Measurements from ENCODE around the gene CNIH3.
"Not testable (repeated sequence)": the region's sequence is repeated elsewhere in the genome, so short reads cannot be mapped to it uniquely, and the experiment has no call there.

CNIH3 gene

GRCh38 chr1:224683936-224684335 lies 67.8 kb downstream of the CNIH3 start:
- H3K79me2 ChIP-seq: no peaks in the 10 kb centered on the region
- no peak for TF ChIP-seq CTCF (IDR thresholded peaks at IDR 0.05)
- H3K9me3 ChIP-seq (ENCODE audit: control insufficient read depth, low read length): no peaks in the 10 kb centered on the region
- H3K4me1 ChIP-seq: no peaks in the 10 kb centered on the region
- H3K27me3 ChIP-seq (ENCODE audit: control insufficient read depth, insufficient read depth, low read length): no peaks in the 10 kb centered on the region
- no peak overlapping the region for H3K27ac ChIP-seq
- H3K4me2 ChIP-seq (ENCODE audit: low read length): no peak overlapping the region
- H2AFZ ChIP-seq: no peak overlapping the region
- H3K36me3 ChIP-seq (ENCODE audit: control insufficient read depth, insufficient read depth, low read length): no peaks in the 10 kb centered on the region
- no peak overlapping the region for H3K9ac ChIP-seq
- H3K4me3 ChIP-seq (ENCODE audit: low read depth, low read length): no peak overlapping the region

DNA sequence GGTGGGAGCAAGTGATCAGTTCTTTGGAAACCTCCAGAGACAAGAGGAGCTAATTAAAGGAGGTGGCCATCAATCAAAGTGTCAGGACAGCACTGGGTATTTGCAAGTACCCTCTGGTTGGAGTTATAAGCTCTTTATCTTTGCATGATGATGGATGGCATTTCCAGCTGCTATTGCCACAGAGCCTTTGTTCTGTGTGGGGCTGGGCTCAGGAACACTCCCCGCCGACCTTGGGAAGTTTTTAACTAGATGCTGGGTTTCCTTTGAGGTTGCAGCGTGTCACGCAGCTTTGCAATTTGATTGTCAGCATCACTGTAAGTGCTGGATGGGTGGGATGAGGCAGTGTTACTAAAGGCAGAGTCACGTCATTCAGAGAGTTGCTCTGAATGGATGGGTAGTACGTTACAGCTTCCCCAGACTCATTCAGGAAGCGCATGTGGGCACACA lies 68.9 kb downstream of the CNIH3 start:
- H3K79me2 ChIP-seq: no peaks in the 10 kb centered on the region
- H3K27me3 ChIP-seq (ENCODE audit: control insufficient read depth, insufficient read depth, low read length): no peaks in the 10 kb centered on the region
- H3K36me3 ChIP-seq (ENCODE audit: control insufficient read depth, insufficient read depth, low read length): no peaks in the 10 kb centered on the region
- no peak for TF ChIP-seq CTCF (IDR thresholded peaks at IDR 0.05)
- no peak overlapping the region for H3K27ac ChIP-seq
- no peak overlapping the region for H3K4me2 ChIP-seq (ENCODE audit: low read length)
- H3K9ac ChIP-seq: no peak overlapping the region
- no peak overlapping the region for H3K4me3 ChIP-seq (ENCODE audit: low read depth, low read length)
- H3K9me3 ChIP-seq (ENCODE audit: control insufficient read depth, low read length): no peaks in the 10 kb centered on the region
- no peaks in the 10 kb centered on the region for H3K4me1 ChIP-seq
- H2AFZ ChIP-seq: no peak overlapping the region

DNA sequence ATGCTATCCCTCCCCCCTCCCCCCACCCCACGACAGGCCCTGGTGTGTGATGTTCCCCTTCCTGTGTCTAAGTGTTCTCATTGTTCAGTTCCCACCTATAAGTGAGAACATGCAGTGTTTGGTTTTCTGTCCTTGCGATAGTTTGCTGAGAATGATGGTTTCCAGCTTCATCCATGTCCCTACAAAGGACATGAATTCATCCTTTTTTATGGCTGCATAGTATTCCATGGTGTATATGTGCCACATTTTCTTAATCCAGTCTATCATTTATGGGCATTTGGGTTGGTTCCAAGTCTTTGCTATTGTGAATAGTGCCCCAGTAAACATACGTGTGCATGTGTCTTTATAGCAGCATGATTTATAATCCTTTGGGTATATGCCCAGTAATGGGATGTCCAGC lies 70.0 kb downstream of the CNIH3 start:
- H2AFZ ChIP-seq; H3K4me1 ChIP-seq; H3K27me3 ChIP-seq (ENCODE audit: control insufficient read depth, insufficient read depth, low read length); H3K9me3 ChIP-seq (ENCODE audit: control insufficient read depth, low read length); H3K27ac ChIP-seq; H3K79me2 ChIP-seq; H3K9ac ChIP-seq; H3K36me3 ChIP-seq (ENCODE audit: control insufficient read depth, insufficient read depth, low read length); H3K4me2 ChIP-seq (ENCODE audit: low read length); H3K4me3 ChIP-seq (ENCODE audit: low read depth, low read length): not testable (repeated sequence)

GRCh38 chr1:224687465-224687864 lies 71.3 kb downstream of the CNIH3 start:
- H3K9me3 ChIP-seq (ENCODE audit: control insufficient read depth, low read length): no peaks in the 10 kb centered on the region
- no peak overlapping the region for H2AFZ ChIP-seq
- H3K4me1 ChIP-seq: no peaks in the 10 kb centered on the region
- no peaks in the 10 kb centered on the region for H3K27me3 ChIP-seq (ENCODE audit: control insufficient read depth, insufficient read depth, low read length)
- no peak overlapping the region for H3K27ac ChIP-seq
- no peak overlapping the region for H3K4me3 ChIP-seq (ENCODE audit: low read depth, low read length)
- no peaks in the 10 kb centered on the region for H3K36me3 ChIP-seq (ENCODE audit: control insufficient read depth, insufficient read depth, low read length)
- H3K9ac ChIP-seq: no peak overlapping the region
- H3K4me2 ChIP-seq (ENCODE audit: low read length): no peak overlapping the region
- TF ChIP-seq CTCF (IDR thresholded peaks at IDR 0.05): no peak
- H3K79me2 ChIP-seq: no peaks in the 10 kb centered on the region

- TF ChIP-seq CTCF (IDR thresholded peaks at IDR 0.05): no peak
- Histone ChIP-seq H2AFZ (no peak overlapping the region), H3K4me2 (ENCODE audit: low read length) (no peak overlapping the region), H3K79me2 (no peaks in the 10 kb centered on the region), H3K4me1 (no peaks in the 10 kb centered on the region), H3K36me3 (ENCODE audit: control insufficient read depth, insufficient read depth, low read length) (no peaks in the 10 kb centered on the region), H3K27ac (no peak overlapping the region), H3K9ac (no peak overlapping the region), H3K9me3 (ENCODE audit: control insufficient read depth, low read length) (no peaks in the 10 kb centered on the region), H3K4me3 (ENCODE audit: low read depth, low read length) (no peak overlapping the region), H3K27me3 (ENCODE audit: control insufficient read depth, insufficient read depth, low read length) (no peaks in the 10 kb centered on the region)
Measured at GRCh38 chr1:224689374-224689773, 73.3 kb downstream of the CNIH3 start.

All from parathyroid adenoma (tissue), 2 donors.